ENCODE results near the gene FOXA2. TPM values are rescaled to one million over a fixed set of nuclear protein-coding genes. Genes with fewer than 3 reads are reported as not detected.

The FOXA2 gene
- polyA plus RNA-seq, 1 donor from 2014 or later = not detected

- no peaks in the 10 kb centered on the region for H3F3A ChIP-seq (ENCODE audit: insufficient read depth, low read length, poor library complexity, severe bottlenecking)
- H4K20me1 ChIP-seq (ENCODE audit: insufficient read depth) = no peaks in the 10 kb centered on the region
- no peaks in the 10 kb centered on the region for H3K9me2 ChIP-seq (ENCODE audit: insufficient read depth, low read length)
- H3K79me2 ChIP-seq (replicated peaks; ENCODE audit: insufficient read depth, low read length) = no peaks in the 10 kb centered on the region
- H3K36me3 ChIP-seq (ENCODE audit: insufficient read depth, low read length) = no peaks in the 10 kb centered on the region
- no peak overlapping the region for H2AFZ ChIP-seq (ENCODE audit: low read depth, low read length)
- no peaks in the 10 kb centered on the region for H3K9me3 ChIP-seq (ENCODE audit: low read length)
- no peak overlapping the region for H3K27ac ChIP-seq (ENCODE audit: low read length)
- H3K27me3 ChIP-seq (ENCODE audit: insufficient read depth, low read depth, low read length) = peaks cover 100% of the 10 kb centered on the region
- TF ChIP-seq TAF1 (IDR thresholded peaks at IDR 0.05; ENCODE audit: low read depth) (no peak), EZH2 (IDR thresholded peaks at IDR 0.05; ENCODE audit: borderline replicate concordance, insufficient read depth, low read length, poor library complexity, severe bottlenecking) (peak; percentile 87)
- no peak overlapping the region for H3K9ac ChIP-seq (ENCODE audit: low read length)
- no peak overlapping the region for H3K4me3 ChIP-seq (ENCODE audit: low read length)
- no peak overlapping the region for H3K4me2 ChIP-seq (ENCODE audit: low read length)
These were observed 6.7 kb downstream of the FOXA2 start for GRCh38 chr20:22577515-22578220.

- Histone ChIP-seq H3K9me3 (ENCODE audit: low read length) (no peaks in the 10 kb centered on the region), H3K27me3 (ENCODE audit: insufficient read depth, low read depth, low read length) (peaks cover 100% of the 10 kb centered on the region), H3K79me2 (replicated peaks; ENCODE audit: insufficient read depth, low read length) (no peaks in the 10 kb centered on the region), H3K9ac (ENCODE audit: low read length) (no peak overlapping the region), H3K9me2 (ENCODE audit: insufficient read depth, low read length) (no peaks in the 10 kb centered on the region), H3K4me3 (ENCODE audit: low read length) (no peak overlapping the region), H4K20me1 (ENCODE audit: insufficient read depth) (no peaks in the 10 kb centered on the region), H3K36me3 (ENCODE audit: insufficient read depth, low read length) (no peaks in the 10 kb centered on the region), H3F3A (ENCODE audit: insufficient read depth, low read length, poor library complexity, severe bottlenecking) (no peaks in the 10 kb centered on the region), H3K27ac (ENCODE audit: low read length) (no peak overlapping the region), H3K4me2 (ENCODE audit: low read length) (no peak overlapping the region), H2AFZ (ENCODE audit: low read depth, low read length) (no peak overlapping the region)
- TF ChIP-seq SMC3 (conservative IDR thresholded peaks at IDR 0.05; ENCODE audit: poor library complexity) (no peak), POLR2AphosphoS5 (IDR thresholded peaks at IDR 0.05) (peak; percentile 27)
These were observed 7.4 kb downstream of the FOXA2 start for GRCh38 chr20:22576733-22577514.

- peaks cover 100% of the 10 kb centered on the region for H3K27me3 ChIP-seq (ENCODE audit: insufficient read depth, low read depth, low read length)
- H4K20me1 ChIP-seq (ENCODE audit: insufficient read depth) = no peaks in the 10 kb centered on the region
- H2AFZ ChIP-seq (ENCODE audit: low read depth, low read length) = no peak overlapping the region
- no peak overlapping the region for H3K27ac ChIP-seq (ENCODE audit: low read length)
- no peaks in the 10 kb centered on the region for H3F3A ChIP-seq (ENCODE audit: insufficient read depth, low read length, poor library complexity, severe bottlenecking)
- H3K4me2 ChIP-seq (ENCODE audit: low read length) = no peak overlapping the region
- no peaks in the 10 kb centered on the region for H3K9me3 ChIP-seq (ENCODE audit: low read length)
- no peaks in the 10 kb centered on the region for H3K79me2 ChIP-seq (replicated peaks; ENCODE audit: insufficient read depth, low read length)
- no peaks in the 10 kb centered on the region for H3K9me2 ChIP-seq (ENCODE audit: insufficient read depth, low read length)
- H3K36me3 ChIP-seq (ENCODE audit: insufficient read depth, low read length) = no peaks in the 10 kb centered on the region
- no peak overlapping the region for H3K9ac ChIP-seq (ENCODE audit: low read length)
- no peak overlapping the region for H3K4me3 ChIP-seq (ENCODE audit: low read length)
- TF ChIP-seq EZH2 (IDR thresholded peaks at IDR 0.05; ENCODE audit: borderline replicate concordance, insufficient read depth, low read length, poor library complexity, severe bottlenecking) (no peak), REST (IDR thresholded peaks at IDR 0.05; ENCODE audit: borderline replicate concordance) (no peak), POLR2AphosphoS5 (IDR thresholded peaks at IDR 0.05) (no peak), RAD21 (conservative IDR thresholded peaks at IDR 0.05) (no peak), MXI1 (conservative IDR thresholded peaks at IDR 0.05; ENCODE audit: poor library complexity, severe bottlenecking) (no peak), SMC3 (conservative IDR thresholded peaks at IDR 0.05; ENCODE audit: poor library complexity) (no peak), CTCF (IDR thresholded peaks at IDR 0.05; ENCODE audit: poor library complexity, severe bottlenecking) (no peak), TAF1 (IDR thresholded peaks at IDR 0.05; ENCODE audit: low read depth) (no peak), EP300 (conservative IDR thresholded peaks at IDR 0.05; ENCODE audit: poor library complexity, severe bottlenecking) (no peak)
These were observed 8.1 kb downstream of the FOXA2 start for GRCh38 chr20:22576273-22576672.
